H1 (cell line): Measurements from ENCODE around the gene SEMA3D. TPM values are rescaled to one million over a fixed set of nuclear protein-coding genes. Genes with fewer than 3 reads are reported as not detected.

Experiments used
- CTCF ChIA-PET: fragments of 300-600 bp; sonication (Branson Sonifier 250); formaldehyde crosslinking; loops from one replicate; lab custom pipeline; 2021; ENCODE audit not compliant: partially characterized antibody; lab: Charles Lee
- POLR2A ChIA-PET: fragments of 300-600 bp; sonication (Branson Sonifier 250); formaldehyde crosslinking; loops from one replicate; lab custom pipeline; 2021; ENCODE audit warnings: inconsistent platforms; ENCODE audit not compliant: partially characterized antibody; lab: Charles Lee
- DNase-seq, 2 experiments: peaks; one replicate each; pipeline versions ENCODE4 v3.0.0 to v3.0.0-alpha.2; 2010 to 2022; ENCODE audit warnings: low spot score in 2 of 2, low read depth in 1 of 2, mixed read lengths in 1 of 2
- FAIRE-seq: peaks from 2 replicates; lab custom pipeline; 2011; peaks lifted over from hg19 to GRCh38; lab: Jason Lieb, UNC
- H2AFZ ChIP-seq: 2 replicates; pipeline ENCODE4 v1.8.1; 2012; ENCODE audit warnings: low read length, inconsistent platforms
- H2AK5ac ChIP-seq: 2 replicates; pipeline ENCODE4 v1.6.1; 2013; ENCODE audit warnings: low read depth, low read length
- H2BK120ac ChIP-seq: replicated peaks from 2 replicates; pipeline ENCODE3; 2013; ENCODE audit warnings: low read depth, low read length, inconsistent platforms
- H2BK12ac ChIP-seq: 2 replicates; pipeline ENCODE4 v1.6.1; 2013; ENCODE audit warnings: low read depth, low read length
- H2BK15ac ChIP-seq: 2 replicates; pipeline ENCODE4 v1.6.1; 2013; ENCODE audit warnings: low read length
- H2BK20ac ChIP-seq: 2 replicates; pipeline ENCODE4 v1.6.1; 2013; ENCODE audit warnings: low read length
- H2BK5ac ChIP-seq: 2 replicates; pipeline ENCODE4 v1.6.1; 2013; ENCODE audit warnings: low read depth, low read length
- H3K14ac ChIP-seq: 2 replicates; pipeline ENCODE4 v1.6.1; 2013; ENCODE audit warnings: inconsistent platforms; ENCODE audit not compliant: insufficient read length
- H3K18ac ChIP-seq: 2 replicates; pipeline ENCODE4 v1.6.1; 2013; ENCODE audit warnings: low read length; ENCODE audit errors: extremely low read depth
- H3K23ac ChIP-seq: 2 replicates; pipeline ENCODE4 v1.6.1; 2013; ENCODE audit warnings: inconsistent platforms; ENCODE audit not compliant: insufficient read length
- H3K23me2 ChIP-seq: 2 replicates; pipeline ENCODE4 v1.6.1; 2013; ENCODE audit warnings: low read depth, low read length
- H3K27ac ChIP-seq: 2 replicates; pipeline ENCODE4 v1.6.1; 2011; ENCODE audit warnings: low read depth, low read length, inconsistent platforms
- H3K27me3 ChIP-seq, 4 experiments: replicated peaks in 1 of 4; 1 replicate in 1 of 4; 2 replicates in 3 of 4; pipeline versions ENCODE4 v1.6.1 to v1.8.1; 2011 to 2013; ENCODE audit warnings: low read length in 3 of 4, mild to moderate bottlenecking in 3 of 4, inconsistent platforms in 2 of 4, mixed read lengths in 2 of 4, moderate library complexity in 1 of 4; ENCODE audit not compliant: control insufficient read depth in 3 of 4, insufficient read depth in 3 of 4; ENCODE audit errors: extremely low read depth in 1 of 4
- H3K36me3 ChIP-seq, 4 experiments: 2 replicates each; pipeline versions ENCODE4 v1.6.1 to v1.8.1; 2011 to 2013; ENCODE audit warnings: mild to moderate bottlenecking in 4 of 4, low read length in 3 of 4, moderate library complexity in 2 of 4, control low read depth in 1 of 4, inconsistent platforms in 1 of 4; ENCODE audit not compliant: insufficient read depth in 4 of 4, control insufficient read depth in 2 of 4
- H3K4ac ChIP-seq: replicated peaks from 2 replicates; pipeline ENCODE3; 2013; ENCODE audit warnings: low read length, low read depth, mixed read lengths, inconsistent platforms; ENCODE audit not compliant: insufficient read length
- H3K4me1 ChIP-seq, 4 experiments: replicated peaks in 1 of 4; 1 replicate in 1 of 4; 2 replicates in 3 of 4; pipeline versions ENCODE4 v1.6.1 to v1.8.1; 2011 to 2013; ENCODE audit warnings: low read length in 3 of 4, inconsistent platforms in 2 of 4, mixed read lengths in 1 of 4; ENCODE audit not compliant: insufficient read depth in 4 of 4, control insufficient read depth in 3 of 4
- H3K4me2 ChIP-seq, 2 experiments: 2 replicates each; pipeline versions ENCODE4 v1.6.1 to v1.8.1; 2011 to 2013; ENCODE audit warnings: low read depth in 2 of 2, low read length in 2 of 2, control low read depth in 1 of 2, inconsistent platforms in 1 of 2, mild to moderate bottlenecking in 1 of 2; ENCODE audit not compliant: insufficient read depth in 1 of 2
- H3K4me3 ChIP-seq, 4 experiments: fragments of 200-600, 300-600 bp in 1 of 4; sonication (generic), shearing (Covaris generic), sonication (Bioruptor Twin) in 1 of 4; 2 replicates each; pipeline versions ENCODE4 v1.5.1 to v1.8.1; 2011 to 2016; ENCODE audit warnings: low read length in 4 of 4, low read depth in 3 of 4, control low read depth in 2 of 4, inconsistent platforms in 2 of 4, mild to moderate bottlenecking in 2 of 4, mixed read lengths in 1 of 4, moderate library complexity in 1 of 4; ENCODE audit not compliant: insufficient read depth in 2 of 4; ENCODE audit errors: extremely low read depth in 1 of 4
- H3K56ac ChIP-seq: replicated peaks from 2 replicates; pipeline ENCODE3; 2013; ENCODE audit warnings: low read depth, mild to moderate bottlenecking, mixed read lengths, low read length, inconsistent platforms; ENCODE audit not compliant: insufficient read length
- H3K79me1 ChIP-seq: 2 replicates; pipeline ENCODE4 v1.6.1; 2013; ENCODE audit warnings: low read depth, low read length, control low read depth
- H3K79me2 ChIP-seq, 2 experiments: 2 replicates each; pipeline versions ENCODE4 v1.6.1 to v1.8.1; 2012 to 2013; ENCODE audit warnings: low read length in 2 of 2, mild to moderate bottlenecking in 2 of 2, inconsistent platforms in 1 of 2; ENCODE audit not compliant: insufficient read depth in 2 of 2, control insufficient read depth in 1 of 2
- H3K9ac ChIP-seq, 4 experiments: replicated peaks in 1 of 4; 1 replicate in 1 of 4; 2 replicates in 3 of 4; pipeline versions ENCODE4 v1.6.1 to v1.8.1; 2011 to 2013; ENCODE audit warnings: low read depth in 3 of 4, low read length in 3 of 4, control low read depth in 2 of 4, mild to moderate bottlenecking in 2 of 4, moderate library complexity in 2 of 4, inconsistent platforms in 1 of 4; ENCODE audit errors: extremely low read depth in 1 of 4
- H3K9me3 ChIP-seq, 2 experiments: 2 replicates each; pipeline versions ENCODE4 v1.6.1 to v1.8.1; 2012 to 2013; ENCODE audit warnings: mild to moderate bottlenecking in 2 of 2, moderate library complexity in 2 of 2, control low read depth in 1 of 2, inconsistent platforms in 1 of 2, low read depth in 1 of 2, low read length in 1 of 2, mixed read lengths in 1 of 2; ENCODE audit not compliant: insufficient read depth in 2 of 2
- H4K20me1 ChIP-seq, 2 experiments: replicated peaks in 1 of 2; 2 replicates each; pipeline versions ENCODE3 to v1.8.1; 2011 to 2013; ENCODE audit warnings: inconsistent platforms in 2 of 2, low read length in 2 of 2, mild to moderate bottlenecking in 1 of 2; ENCODE audit not compliant: insufficient read depth in 2 of 2, control insufficient read depth in 1 of 2
- H4K5ac ChIP-seq: 2 replicates; pipeline ENCODE4 v1.6.1; 2013; ENCODE audit warnings: low read length, low read depth, mixed read lengths, inconsistent platforms; ENCODE audit not compliant: insufficient read length
- H4K8ac ChIP-seq: 2 replicates; pipeline ENCODE4 v1.8.0; 2013; ENCODE audit warnings: mild to moderate bottlenecking, moderate library complexity, low read length, inconsistent platforms; ENCODE audit not compliant: insufficient read depth; ENCODE audit errors: extremely low read depth
- H4K91ac ChIP-seq: replicated peaks from 2 replicates; pipeline ENCODE3; 2013; ENCODE audit warnings: low read length, mixed read lengths, inconsistent platforms; ENCODE audit not compliant: insufficient read length
- BCL11A ChIP-seq, 2 experiments: IDR thresholded peaks; one replicate each; pipeline ENCODE4 v1.6.1; 2011; ENCODE audit warnings: low read depth in 2 of 2, low read length in 2 of 2, mild to moderate bottlenecking in 2 of 2
- CEBPB ChIP-seq: IDR thresholded peaks from 2 replicates; pipeline ENCODE4 v1.6.1; 2012; ENCODE audit warnings: low read depth, low read length
- GTF2F1 ChIP-seq: IDR thresholded peaks from 2 replicates; pipeline ENCODE4 v1.6.1; 2012; ENCODE audit warnings: low read depth, low read length, improper control_type of control experiment, borderline replicate concordance
- HDAC6 ChIP-seq: IDR thresholded peaks from one replicate; pipeline ENCODE4 v1.7.1; 2012; ENCODE audit warnings: low read depth, mild to moderate bottlenecking, inconsistent platforms, low read length, moderate library complexity
- JUN ChIP-seq: IDR thresholded peaks from 2 replicates; pipeline ENCODE4 v1.6.1; 2011; ENCODE audit warnings: low read depth, mild to moderate bottlenecking, improper control_type of control experiment, low read length
- KDM1A ChIP-seq: fragments of 200-600, 300-600 bp; sonication (generic); IDR thresholded peaks from 2 replicates; pipeline ENCODE4 v1.7.1; 2016; ENCODE audit warnings: mild to moderate bottlenecking, low read length, borderline replicate concordance
- KDM4A ChIP-seq: IDR thresholded peaks from one replicate; pipeline ENCODE4 v1.7.1; 2012; ENCODE audit warnings: low read depth, mild to moderate bottlenecking, moderate library complexity, low read length, inconsistent platforms; ENCODE audit not compliant: severe bottlenecking
- KDM5A ChIP-seq: fragments of 200-600 bp; IDR thresholded peaks from 2 replicates; pipeline ENCODE4 v1.7.1; 2012; ENCODE audit warnings: mild to moderate bottlenecking, low read length, inconsistent platforms, mixed read lengths
- NANOG ChIP-seq: IDR thresholded peaks from 2 replicates; pipeline ENCODE4 v1.6.1; 2011; ENCODE audit warnings: low read length, low read depth, mild to moderate bottlenecking, inconsistent platforms; ENCODE audit not compliant: insufficient read depth, poor library complexity, severe bottlenecking
- POLR2A ChIP-seq, 2 experiments: IDR thresholded peaks; 1 replicate in 1 of 2; 2 replicates in 1 of 2; pipeline ENCODE4 v1.6.1; 2011; ENCODE audit warnings: low read depth in 2 of 2, low read length in 2 of 2, mild to moderate bottlenecking in 2 of 2; ENCODE audit errors: control extremely low read depth in 1 of 2
- SIN3A ChIP-seq, 2 experiments: IDR thresholded peaks in 1 of 2; conservative IDR thresholded peaks in 1 of 2; 2 replicates each; pipeline ENCODE4 v1.6.1; 2011 to 2012; ENCODE audit warnings: low read length in 2 of 2, improper control_type of control experiment in 1 of 2, low read depth in 1 of 2, mild to moderate bottlenecking in 1 of 2
- TEAD4 ChIP-seq: IDR thresholded peaks from 2 replicates; pipeline ENCODE4 v1.6.1; 2012; ENCODE audit warnings: low read depth, low read length, inconsistent platforms, mixed read lengths
- WGBS, 2 experiments: shearing (Covaris generic) in 1 of 2; methylation state at CpG; one replicate each; pipeline versions ENCODE4 v1.1.6 to v1.1.7; 2013 to 2015; ENCODE audit warnings: low lambda C conversion rate in 2 of 2, mixed read lengths in 2 of 2, inconsistent platforms in 1 of 2, low coverage in 1 of 2, missing lambda C conversion rate in 1 of 2; ENCODE audit not compliant: insufficient replicate concordance in 2 of 2, insufficient coverage in 1 of 2, insufficient read length in 1 of 2; ENCODE audit errors: extremely low coverage in 1 of 2, missing lambda C conversion rate in 1 of 2; 5-methylcytosine and 5-hydroxymethylcytosine counted together
- polyA plus RNA-seq, 7 experiments: library from polyadenylated mRNA; depleted of rRNA in 3 of 7; stranded (reverse) in 5 of 7; unstranded in 2 of 7; fragments of >200 nt in 5 of 7; fragments of 200-250 nt in 2 of 7; gene quantifications; 1 replicate in 5 of 7; 2 replicates in 1 of 7; 4 replicates in 1 of 7; pipeline versions ENCODE4 v1.2.1 to v1.2.3, GENCODE V29; 2011 to 2013; ENCODE audit warnings: missing spikeins in 2 of 7, mixed read lengths in 2 of 7
- total RNA-seq: library from RNA; stranded (reverse); fragmentation: NEBNext Ultra II Directional; extraction: Animal tissue kit (Norgen Biotek cat#: 25700); gene quantifications from 2 replicates; pipeline ENCODE4 v1.2.1, GENCODE V29; 2021
- TF ChIP-seq, protein P1 (sequence below): IDR thresholded peaks from 2 replicates; pipeline ENCODE4 v1.6.1; 2011; ENCODE audit warnings: low read depth, mild to moderate bottlenecking, low read length; ENCODE audit not compliant: insufficient read depth
- TF ChIP-seq, protein P2 (sequence below): IDR thresholded peaks from 2 replicates; pipeline ENCODE4 v1.6.1; 2012; ENCODE audit warnings: inconsistent platforms

The SEMA3D gene
- total and polyA plus RNA-seq, 2 of the 8 experiments (the other 6 are each of a cell fraction or from before 2014, with no cell fraction given) = 1.6 to 3.5 TPM

DNA sequence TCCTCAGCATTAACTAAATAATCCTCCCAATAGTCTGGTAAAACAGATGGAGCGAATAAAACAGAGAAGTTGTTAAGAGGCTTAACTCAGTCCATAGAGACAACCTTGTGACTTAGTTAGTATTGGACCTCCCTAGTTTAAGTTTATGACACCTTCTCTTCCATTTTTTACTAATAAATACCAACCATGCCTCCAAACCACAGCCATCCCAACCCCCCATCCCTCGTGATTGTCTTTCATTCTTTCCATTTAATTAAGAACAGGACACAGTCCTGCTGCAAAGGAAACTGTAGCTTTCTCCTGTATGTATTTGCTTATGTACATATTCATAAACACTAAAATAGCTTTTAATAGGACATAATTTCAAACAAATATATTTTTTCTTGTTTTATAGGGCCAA is 238.2 kb downstream of the SEMA3D start:
- Histone ChIP-seq H3K4me2 (no peak overlapping the region), H3K4me1 (peaks cover 0 to 3% (median 0%) of the 10 kb centered on the region in 4 experiments; a peak in 1 of 7 replicates), H3K18ac (no peak overlapping the region), H2BK20ac (no peak overlapping the region), H4K91ac (no peak overlapping the region), H3K23me2 (no peaks in the 10 kb centered on the region), H3K79me1 (no peaks in the 10 kb centered on the region), H3K23ac (no peak overlapping the region), H3K27ac (no peak overlapping the region), H4K5ac (no peak overlapping the region), H2BK12ac (no peak overlapping the region), H4K8ac (no peak overlapping the region), H2AFZ (0 out of 2 replicates have a peak overlapping the region, but pooled peaks have one; percentile 51), H2BK15ac (no peak overlapping the region), H2BK120ac (no peak overlapping the region), H3K27me3 (no peaks in the 10 kb centered on the region), H2BK5ac (no peak overlapping the region), H3K56ac (no peak overlapping the region), H3K4me3 (no peak overlapping the region), H3K9ac (no peak overlapping the region), H3K79me2 (no peaks in the 10 kb centered on the region), H2AK5ac (no peak overlapping the region), H3K36me3 (no peaks in the 10 kb centered on the region), H3K9me3 (no peaks in the 10 kb centered on the region), H3K4ac (no peak overlapping the region), H3K14ac (no peak overlapping the region), H4K20me1 (no peaks in the 10 kb centered on the region)
- WGBS, 2 experiments = 63% methylated on average over 2 of the region's 2 CpGs; no CpG with 5 or more reads in 1 of the 2 experiments
- DNase-seq = no peak
- FAIRE-seq = no peak
- ChIA-PET CTCF (no interaction called here), POLR2A (no interaction called here)
- TF ChIP-seq, protein P1, sequence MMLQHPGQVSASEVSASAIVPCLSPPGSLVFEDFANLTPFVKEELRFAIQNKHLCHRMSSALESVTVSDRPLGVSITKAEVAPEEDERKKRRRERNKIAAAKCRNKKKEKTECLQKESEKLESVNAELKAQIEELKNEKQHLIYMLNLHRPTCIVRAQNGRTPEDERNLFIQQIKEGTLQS = no peak
- TF ChIP-seq, protein P2, sequence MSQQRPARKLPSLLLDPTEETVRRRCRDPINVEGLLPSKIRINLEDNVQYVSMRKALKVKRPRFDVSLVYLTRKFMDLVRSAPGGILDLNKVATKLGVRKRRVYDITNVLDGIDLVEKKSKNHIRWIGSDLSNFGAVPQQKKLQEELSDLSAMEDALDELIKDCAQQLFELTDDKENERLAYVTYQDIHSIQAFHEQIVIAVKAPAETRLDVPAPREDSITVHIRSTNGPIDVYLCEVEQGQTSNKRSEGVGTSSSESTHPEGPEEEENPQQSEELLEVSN = no peak
- TF ChIP-seq TEAD4 (no peak), KDM5A (no peak), CEBPB (no peak), KDM4A (no peak), JUN (no peak), NANOG (no peak), KDM1A (no peak), HDAC6 (no peak), POLR2A (IDR thresholded peaks at IDR 0.05; ENCODE audit: control extremely low read depth in 1 of 2, low read depth in 2 of 2, low read length in 2 of 2) (no peak), SIN3A (conservative IDR thresholded peaks at IDR 0.05 in 1 of 2, IDR thresholded peaks at IDR 0.05 in 1 of 2; ENCODE audit: low read depth in 1 of 2, low read length in 2 of 2) (no peak), GTF2F1 (no peak), BCL11A (IDR thresholded peaks at IDR 0.05; ENCODE audit: low read depth in 2 of 2, low read length in 2 of 2) (no peak)
